Measurements from ENCODE around the gene SLC26A4.

DNA sequence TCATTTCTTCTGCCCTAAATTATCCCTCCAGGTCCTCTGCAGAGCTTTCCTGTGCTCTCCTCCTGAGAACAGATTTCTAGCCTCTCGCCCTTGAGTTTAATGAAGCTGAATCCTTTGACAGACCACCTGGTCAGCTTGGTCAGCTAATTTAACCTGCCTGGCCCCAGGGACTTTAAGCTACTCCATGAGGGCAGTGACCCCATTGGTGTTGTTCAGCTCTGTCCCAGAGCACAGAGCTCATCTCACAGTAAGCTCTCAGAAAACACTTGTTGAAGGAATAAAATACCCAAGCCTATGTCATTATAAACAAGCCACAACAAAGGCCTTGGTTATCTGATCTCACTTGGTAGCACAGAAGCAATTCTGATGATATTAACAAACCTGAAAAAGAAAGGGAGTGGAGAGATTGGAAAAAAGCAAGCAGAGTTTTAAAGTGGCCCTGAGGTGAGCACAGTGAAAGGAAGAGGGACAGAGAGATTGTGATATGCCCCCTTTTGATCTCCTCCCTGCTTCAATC lies 24.4 kb downstream of the SLC26A4 start:
- TF ChIP-seq, protein P1, sequence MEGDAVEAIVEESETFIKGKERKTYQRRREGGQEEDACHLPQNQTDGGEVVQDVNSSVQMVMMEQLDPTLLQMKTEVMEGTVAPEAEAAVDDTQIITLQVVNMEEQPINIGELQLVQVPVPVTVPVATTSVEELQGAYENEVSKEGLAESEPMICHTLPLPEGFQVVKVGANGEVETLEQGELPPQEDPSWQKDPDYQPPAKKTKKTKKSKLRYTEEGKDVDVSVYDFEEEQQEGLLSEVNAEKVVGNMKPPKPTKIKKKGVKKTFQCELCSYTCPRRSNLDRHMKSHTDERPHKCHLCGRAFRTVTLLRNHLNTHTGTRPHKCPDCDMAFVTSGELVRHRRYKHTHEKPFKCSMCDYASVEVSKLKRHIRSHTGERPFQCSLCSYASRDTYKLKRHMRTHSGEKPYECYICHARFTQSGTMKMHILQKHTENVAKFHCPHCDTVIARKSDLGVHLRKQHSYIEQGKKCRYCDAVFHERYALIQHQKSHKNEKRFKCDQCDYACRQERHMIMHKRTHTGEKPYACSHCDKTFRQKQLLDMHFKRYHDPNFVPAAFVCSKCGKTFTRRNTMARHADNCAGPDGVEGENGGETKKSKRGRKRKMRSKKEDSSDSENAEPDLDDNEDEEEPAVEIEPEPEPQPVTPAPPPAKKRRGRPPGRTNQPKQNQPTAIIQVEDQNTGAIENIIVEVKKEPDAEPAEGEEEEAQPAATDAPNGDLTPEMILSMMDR (IDR thresholded peaks at IDR 0.05; ENCODE audit: insufficient read depth, low read length, poor library complexity, severe bottlenecking), result no peak
- TF ChIP-seq EZH2phosphoT487 (conservative IDR thresholded peaks at IDR 0.05; ENCODE audit: low read length), result no peak

All from SU-DHL-6 (cell line).